HL-60 (cell line): ENCODE data around the gene AIRE.

Experiments
- DNase-seq, 2 experiments: peaks; one replicate each; pipeline ENCODE4 v3.0.0-alpha.2; 2010 to 2020; ENCODE audit warnings: low read depth in 1 of 2, low spot score in 1 of 2
- H3K27ac ChIP-seq: fragments of 250-450 bp; sonication (Bioruptor Pico); replicated peaks from 2 replicates; pipeline ENCODE4 v1.5.1; 2020; ENCODE audit warnings: mild to moderate bottlenecking, moderate library complexity
- H3K27me3 ChIP-seq: fragments of 250-450 bp; sonication (Bioruptor Pico); 2 replicates; pipeline ENCODE4 v1.5.1; 2021; ENCODE audit warnings: mild to moderate bottlenecking, moderate library complexity; ENCODE audit not compliant: insufficient read depth, poor library complexity, severe bottlenecking
- H3K4me3 ChIP-seq: replicated peaks from 2 replicates; pipeline ENCODE4 v1.5.1; 2011; ENCODE audit warnings: mild to moderate bottlenecking, control low read depth, low read length; ENCODE audit not compliant: insufficient read depth
- GABPA ChIP-seq: IDR thresholded peaks from 2 replicates; pipeline ENCODE4 v1.6.1; 2012; ENCODE audit warnings: low read depth
- POLR2AphosphoS5 ChIP-seq: IDR thresholded peaks from 2 replicates; pipeline ENCODE4 v1.6.1; 2012; ENCODE audit warnings: low read depth
- REST ChIP-seq: IDR thresholded peaks from 2 replicates; pipeline ENCODE4 v1.6.1; 2012; ENCODE audit warnings: low read depth; ENCODE audit not compliant: insufficient replicate concordance
- SPI1 ChIP-seq: IDR thresholded peaks from 2 replicates; pipeline ENCODE4 v1.6.1; 2012; ENCODE audit warnings: low read depth, mild to moderate bottlenecking, borderline replicate concordance
- TF ChIP-seq, protein P1 (sequence below): IDR thresholded peaks from one replicate; pipeline ENCODE4 v1.5.1; 2011; ENCODE audit warnings: low read length, control low read depth, inconsistent platforms; ENCODE audit not compliant: insufficient read depth

The AIRE gene

DNA sequence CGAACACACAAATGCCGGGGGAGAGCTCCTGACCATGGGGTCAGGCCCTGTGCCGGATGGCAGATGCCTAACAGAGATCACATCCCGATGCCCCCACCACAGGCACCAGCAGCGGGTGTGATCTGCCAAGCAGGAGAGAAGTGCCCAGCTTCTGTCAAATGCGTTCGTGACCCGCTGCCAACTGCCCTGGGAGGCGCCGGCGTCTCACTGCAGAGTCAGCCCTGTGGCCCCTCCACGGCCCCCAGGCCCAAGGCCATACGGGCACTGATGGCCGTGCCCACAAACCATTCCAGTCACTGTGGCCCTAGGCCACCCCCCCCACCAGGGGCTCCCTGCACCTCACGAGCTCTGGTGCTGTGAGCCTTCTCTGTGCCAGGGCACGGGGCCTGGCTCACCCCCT lies 45.5 kb downstream of the AIRE start:
- no peak overlapping the region for H3K27ac ChIP-seq
- no peak for TF ChIP-seq GABPA
- TF ChIP-seq SPI1, result no peak
- no peak for TF ChIP-seq REST
- TF ChIP-seq, protein P1, sequence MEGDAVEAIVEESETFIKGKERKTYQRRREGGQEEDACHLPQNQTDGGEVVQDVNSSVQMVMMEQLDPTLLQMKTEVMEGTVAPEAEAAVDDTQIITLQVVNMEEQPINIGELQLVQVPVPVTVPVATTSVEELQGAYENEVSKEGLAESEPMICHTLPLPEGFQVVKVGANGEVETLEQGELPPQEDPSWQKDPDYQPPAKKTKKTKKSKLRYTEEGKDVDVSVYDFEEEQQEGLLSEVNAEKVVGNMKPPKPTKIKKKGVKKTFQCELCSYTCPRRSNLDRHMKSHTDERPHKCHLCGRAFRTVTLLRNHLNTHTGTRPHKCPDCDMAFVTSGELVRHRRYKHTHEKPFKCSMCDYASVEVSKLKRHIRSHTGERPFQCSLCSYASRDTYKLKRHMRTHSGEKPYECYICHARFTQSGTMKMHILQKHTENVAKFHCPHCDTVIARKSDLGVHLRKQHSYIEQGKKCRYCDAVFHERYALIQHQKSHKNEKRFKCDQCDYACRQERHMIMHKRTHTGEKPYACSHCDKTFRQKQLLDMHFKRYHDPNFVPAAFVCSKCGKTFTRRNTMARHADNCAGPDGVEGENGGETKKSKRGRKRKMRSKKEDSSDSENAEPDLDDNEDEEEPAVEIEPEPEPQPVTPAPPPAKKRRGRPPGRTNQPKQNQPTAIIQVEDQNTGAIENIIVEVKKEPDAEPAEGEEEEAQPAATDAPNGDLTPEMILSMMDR, result no peak
- no peak for TF ChIP-seq POLR2AphosphoS5
- H3K27me3 ChIP-seq, result no peaks in the 10 kb centered on the region
- H3K4me3 ChIP-seq, result no peak overlapping the region
- no peak for DNase-seq

GRCh38 chr21:44331650-44332307 lies 46.1 kb downstream of the AIRE start:
- Histone ChIP-seq H3K4me3 (no peak overlapping the region), H3K27ac (no peak overlapping the region), H3K27me3 (no peaks in the 10 kb centered on the region)
- TF ChIP-seq POLR2AphosphoS5, result peak; percentile 7; the same call in 1 of the 2 replicates
- TF ChIP-seq, protein P1, result no peak
- TF ChIP-seq SPI1, result no peak
- TF ChIP-seq REST, result no peak
- no peak for TF ChIP-seq GABPA
- peak in 1 of 2 experiments; percentile 7 for DNase-seq

DNA sequence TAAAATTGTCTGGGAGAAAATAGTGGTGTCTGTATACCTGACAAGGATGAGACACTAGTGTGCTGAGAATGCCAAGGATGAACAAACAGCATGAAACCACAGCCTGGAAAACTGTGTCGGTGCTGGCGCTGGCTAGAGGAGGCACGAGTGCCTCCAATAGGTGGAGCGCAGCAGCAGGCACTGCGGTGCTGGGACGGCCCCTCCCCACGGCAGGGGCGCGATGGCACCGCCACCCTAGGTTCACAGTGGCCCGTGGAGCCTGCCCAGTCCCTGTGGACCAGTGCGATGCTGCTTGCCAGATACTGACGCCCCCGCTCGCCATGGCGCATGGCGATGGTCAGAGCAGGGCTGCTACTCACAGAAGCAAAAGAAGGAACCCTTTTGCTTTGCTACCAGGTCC lies 46.7 kb downstream of the AIRE start:
- no peak overlapping the region for H3K27ac ChIP-seq
- no peaks in the 10 kb centered on the region for H3K27me3 ChIP-seq
- TF ChIP-seq SPI1, result no peak
- TF ChIP-seq POLR2AphosphoS5, result no peak
- TF ChIP-seq, protein P1, result no peak
- no peak for DNase-seq
- no peak overlapping the region for H3K4me3 ChIP-seq

DNA sequence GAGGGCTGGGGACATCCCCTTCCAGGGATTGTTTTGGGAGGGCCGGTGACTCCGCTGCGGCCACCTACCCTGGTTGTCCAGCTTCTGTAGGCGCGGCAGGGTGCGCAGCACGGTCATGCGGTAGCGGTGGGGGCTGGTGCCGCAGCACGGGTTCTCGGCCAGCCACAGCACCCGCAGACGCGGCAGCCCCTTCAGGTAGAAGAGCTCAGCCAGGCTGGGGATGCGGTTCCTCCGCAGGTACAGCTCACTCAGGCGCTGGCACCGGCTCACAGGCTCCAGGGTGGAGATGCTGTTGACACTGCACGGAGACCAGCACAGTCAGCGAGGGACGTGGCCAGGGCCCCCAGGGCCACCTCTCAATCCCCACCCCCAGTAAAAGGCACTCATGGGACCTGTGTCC lies 47.3 kb downstream of the AIRE start:
- no peak overlapping the region for H3K27ac ChIP-seq
- no peak for DNase-seq
- H3K27me3 ChIP-seq, result no peaks in the 10 kb centered on the region
- TF ChIP-seq GABPA, result no peak
- no peak for TF ChIP-seq POLR2AphosphoS5
- TF ChIP-seq REST, result no peak
- TF ChIP-seq, protein P1, result no peak
- H3K4me3 ChIP-seq, result no peak overlapping the region
